ENCODE data around the gene CDR2L. TPM values are rescaled to one million over a fixed set of nuclear protein-coding genes. Genes with fewer than 3 reads are reported as not detected.

Gene CDR2L
- total RNA-seq, 4 donors from 2014 or later: 1.3 to 3.6 (median 2.6) TPM

- in situ Hi-C loops (cut with MboI; ENCODE audit: low sequenced_read_pairs in 4 of 4): loop anchor here in 1 of 4 donors (25.0 kb wide), 1 partner anchor 235 kb away; the partner anchor contains the start of gene SUMO2
- H3K27me3 ChIP-seq: peaks cover 0 to 6% (median 0%) of the 10 kb centered on the region in 3 donors
Observed at GRCh38 chr17:74952431-74953133, 34.9 kb upstream of the CDR2L start.

GRCh38 chr17:74953134-74953687 is 34.2 kb upstream of the CDR2L start:
- H3K27me3 ChIP-seq: peaks cover 0 to 6% (median 0%) of the 10 kb centered on the region in 3 donors
- intact Hi-C loops (cut with DNase I; ENCODE audit: low total_unique reads) (loop anchor here (10.0 kb wide), 1 partner anchor 208 kb away; the partner anchor contains the start of gene NHERF1), in situ Hi-C loops (cut with MboI; ENCODE audit: low sequenced_read_pairs in 4 of 4) (loop anchor here in 1 of 4 donors (25.0 kb wide), 1 partner anchor 234 kb away; the partner anchor contains the start of gene SUMO2)
- DNase-seq: no peak
- no peaks in the 10 kb centered on the region for H3K36me3 ChIP-seq
- no peak overlapping the region for H3K4me3 ChIP-seq
- no peaks in the 10 kb centered on the region for H3K9me3 ChIP-seq
- no peak for ATAC-seq
- no peak overlapping the region for H3K27ac ChIP-seq
- H3K4me1 ChIP-seq: no peaks in the 10 kb centered on the region
- no peak for TF ChIP-seq POLR2A (IDR thresholded peaks at IDR 0.05)
- TF ChIP-seq CTCF (IDR thresholded peaks at IDR 0.05 in 4 of 5, conservative IDR thresholded peaks at IDR 0.05 in 1 of 5): no peak

More at GRCh38 chr17:74952431-74953133, 34.9 kb upstream of the CDR2L start:
- intact Hi-C loops (cut with DNase I; ENCODE audit: low total_unique reads): loop anchor here (10.0 kb wide), 1 partner anchor 208 kb away; the partner anchor contains the start of gene NHERF1
- ATAC-seq (no peak), DNase-seq (no peak)
- H3K27ac ChIP-seq: no peak overlapping the region
- no peaks in the 10 kb centered on the region for H3K36me3 ChIP-seq
- no peaks in the 10 kb centered on the region for H3K9me3 ChIP-seq
- no peak for TF ChIP-seq CTCF (IDR thresholded peaks at IDR 0.05 in 4 of 5, conservative IDR thresholded peaks at IDR 0.05 in 1 of 5)
- TF ChIP-seq POLR2A (IDR thresholded peaks at IDR 0.05): no peak
- H3K4me3 ChIP-seq: no peak overlapping the region
- no peaks in the 10 kb centered on the region for H3K4me1 ChIP-seq

- H3K36me3 ChIP-seq: no peaks in the 10 kb centered on the region
- no peak overlapping the region for H3K4me3 ChIP-seq
- H3K9me3 ChIP-seq: no peaks in the 10 kb centered on the region
- TF ChIP-seq CTCF (IDR thresholded peaks at IDR 0.05 in 4 of 5, conservative IDR thresholded peaks at IDR 0.05 in 1 of 5) (no peak), POLR2A (IDR thresholded peaks at IDR 0.05) (no peak)
- peaks cover 0 to 6% (median 0%) of the 10 kb centered on the region in 3 donors for H3K27me3 ChIP-seq
- ATAC-seq (no peak), DNase-seq (no peak)
- H3K27ac ChIP-seq: no peak overlapping the region
- intact Hi-C loops (cut with DNase I; ENCODE audit: low total_unique reads): loop anchor here (10.0 kb wide), 1 partner anchor 209 kb away; the partner anchor contains the start of gene NHERF1
- in situ Hi-C loops (cut with MboI; ENCODE audit: low sequenced_read_pairs in 4 of 4): loop anchor here in 1 of 4 donors (25.0 kb wide), 1 partner anchor 233 kb away; the partner anchor contains the start of gene SUMO2
- H3K4me1 ChIP-seq: no peaks in the 10 kb centered on the region
Observed at GRCh38 chr17:74954115-74954514, 33.3 kb upstream of the CDR2L start.

- intact Hi-C loops (cut with DNase I; ENCODE audit: low total_unique reads): loop anchor here (5.0 to 10.0 kb wide), 2 partner anchors 163 to 210 kb away; partner anchors contain the start of gene NHERF1
- no peak for ATAC-seq
- H3K27ac ChIP-seq: no peak overlapping the region
- no peaks in the 10 kb centered on the region for H3K36me3 ChIP-seq
- no peak for TF ChIP-seq CTCF (IDR thresholded peaks at IDR 0.05 in 4 of 5, conservative IDR thresholded peaks at IDR 0.05 in 1 of 5)
- no peak for TF ChIP-seq POLR2A (IDR thresholded peaks at IDR 0.05)
- DNase-seq: no peak
- no peak overlapping the region for H3K4me3 ChIP-seq
- no peaks in the 10 kb centered on the region for H3K4me1 ChIP-seq
- no peaks in the 10 kb centered on the region for H3K9me3 ChIP-seq
- H3K27me3 ChIP-seq: peaks cover 0 to 6% (median 0%) of the 10 kb centered on the region in 3 donors
- in situ Hi-C loops (cut with MboI; ENCODE audit: low sequenced_read_pairs in 4 of 4): loop anchor here in 1 of 4 donors (25.0 kb wide), 1 partner anchor 232 kb away; the partner anchor contains the start of gene SUMO2
Observed at GRCh38 chr17:74954665-74955421, 32.6 kb upstream of the CDR2L start.

All from gastrocnemius medialis (tissue), 4 donors.